Measurements from ENCODE around the gene SRSF1.
"Not testable (repeated sequence)": the region's sequence is repeated elsewhere in the genome, so short reads cannot be mapped to it uniquely, and the experiment has no call there.

The SRSF1 gene

DNA sequence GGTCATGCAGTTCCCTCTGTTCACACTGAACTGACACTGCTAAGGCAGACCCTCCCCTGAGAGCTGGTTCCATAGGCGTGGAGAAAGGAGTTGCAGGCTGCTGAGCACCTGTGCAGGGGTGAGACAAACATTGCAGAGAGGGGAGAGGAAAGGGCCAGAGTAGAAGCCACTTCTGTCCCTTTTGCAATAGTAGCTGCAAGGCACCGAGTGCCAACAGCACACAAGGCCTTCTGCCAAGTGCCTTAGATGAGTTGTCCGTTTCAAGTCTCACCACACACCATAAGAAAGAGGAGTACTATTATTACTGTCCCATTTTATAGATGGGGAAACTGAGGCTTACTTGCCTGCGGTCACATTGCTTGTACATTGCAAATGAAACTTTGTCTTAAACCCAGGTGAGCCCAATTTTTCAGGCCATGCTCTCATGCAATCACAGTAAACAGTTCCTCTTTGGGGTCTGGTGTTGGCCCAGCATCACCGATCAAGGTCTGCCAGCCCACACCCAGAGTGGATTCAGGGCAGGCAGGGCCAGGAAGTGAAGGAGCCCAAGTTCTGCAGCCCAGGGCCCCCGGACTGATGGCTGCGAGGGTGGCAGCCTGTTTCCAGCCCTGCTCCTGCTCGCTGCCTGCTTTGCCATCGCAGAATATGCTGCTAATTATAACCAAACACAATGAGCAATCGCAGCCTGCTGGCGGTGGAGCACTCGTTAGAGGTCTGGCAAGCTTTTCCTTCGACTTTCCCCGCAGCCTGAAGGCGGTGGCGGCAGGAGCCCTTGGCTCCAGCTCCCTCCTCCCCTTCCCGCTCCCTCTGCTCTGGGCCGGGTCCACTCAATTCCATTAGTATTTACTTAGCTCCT is 39.4 kb upstream of the SRSF1 start:
- H3K4me1 ChIP-seq (ENCODE audit: insufficient read depth, low read length, poor library complexity, severe bottlenecking), result no peaks in the 10 kb centered on the region
- H3K9me2 ChIP-seq (replicated peaks; ENCODE audit: low read depth, low read length), result no peaks in the 10 kb centered on the region
- no peaks in the 10 kb centered on the region for H3K79me2 ChIP-seq (ENCODE audit: insufficient read depth, low read length)
- H3K27me3 ChIP-seq (ENCODE audit: insufficient read depth, low read length, poor library complexity, severe bottlenecking), result peaks cover 3% of the 10 kb centered on the region
- no peak overlapping the region for H3K9ac ChIP-seq (ENCODE audit: low read depth, low read length, poor library complexity, severe bottlenecking)
- H3K36me3 ChIP-seq (ENCODE audit: insufficient read depth, low read length), result no peaks in the 10 kb centered on the region
- no peaks in the 10 kb centered on the region for H3F3A ChIP-seq (ENCODE audit: low read depth)
- no peak overlapping the region for H2AFZ ChIP-seq (ENCODE audit: low read length)
- TF ChIP-seq EZH2phosphoT487 (IDR thresholded peaks at IDR 0.05; ENCODE audit: borderline replicate concordance), result no peak
- TF ChIP-seq, protein P1, sequence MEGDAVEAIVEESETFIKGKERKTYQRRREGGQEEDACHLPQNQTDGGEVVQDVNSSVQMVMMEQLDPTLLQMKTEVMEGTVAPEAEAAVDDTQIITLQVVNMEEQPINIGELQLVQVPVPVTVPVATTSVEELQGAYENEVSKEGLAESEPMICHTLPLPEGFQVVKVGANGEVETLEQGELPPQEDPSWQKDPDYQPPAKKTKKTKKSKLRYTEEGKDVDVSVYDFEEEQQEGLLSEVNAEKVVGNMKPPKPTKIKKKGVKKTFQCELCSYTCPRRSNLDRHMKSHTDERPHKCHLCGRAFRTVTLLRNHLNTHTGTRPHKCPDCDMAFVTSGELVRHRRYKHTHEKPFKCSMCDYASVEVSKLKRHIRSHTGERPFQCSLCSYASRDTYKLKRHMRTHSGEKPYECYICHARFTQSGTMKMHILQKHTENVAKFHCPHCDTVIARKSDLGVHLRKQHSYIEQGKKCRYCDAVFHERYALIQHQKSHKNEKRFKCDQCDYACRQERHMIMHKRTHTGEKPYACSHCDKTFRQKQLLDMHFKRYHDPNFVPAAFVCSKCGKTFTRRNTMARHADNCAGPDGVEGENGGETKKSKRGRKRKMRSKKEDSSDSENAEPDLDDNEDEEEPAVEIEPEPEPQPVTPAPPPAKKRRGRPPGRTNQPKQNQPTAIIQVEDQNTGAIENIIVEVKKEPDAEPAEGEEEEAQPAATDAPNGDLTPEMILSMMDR (conservative IDR thresholded peaks at IDR 0.05; ENCODE audit: low read length), result no peak
- H3K4me2 ChIP-seq (ENCODE audit: low read depth, low read length, poor library complexity, severe bottlenecking), result no peak overlapping the region
- no peak overlapping the region for H3K4me3 ChIP-seq (ENCODE audit: low read length, poor library complexity, severe bottlenecking)
- H4K20me1 ChIP-seq (ENCODE audit: insufficient read depth, low read length, poor library complexity, severe bottlenecking), result no peaks in the 10 kb centered on the region
- no peaks in the 10 kb centered on the region for H3K9me3 ChIP-seq (ENCODE audit: insufficient read depth, low read depth, low read length)

DNA sequence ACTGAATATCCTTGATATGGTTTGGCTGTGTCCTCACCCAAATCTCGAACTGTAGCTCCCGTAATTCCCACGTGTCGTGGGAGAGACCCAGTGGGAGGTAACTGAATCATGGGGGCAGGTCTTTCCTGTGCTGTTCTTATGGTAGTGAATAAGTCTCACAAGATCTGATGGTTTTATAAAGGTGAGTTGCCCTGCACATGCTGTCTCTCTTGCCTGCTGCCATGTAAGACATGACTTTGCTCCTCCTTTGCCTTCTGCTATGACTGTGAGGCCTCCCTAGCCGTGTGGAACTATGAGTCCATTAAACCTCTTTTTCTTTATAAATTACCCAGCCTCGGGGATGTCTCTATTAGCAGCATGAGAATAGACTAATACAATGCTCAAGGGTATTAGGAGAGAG is 37.2 kb upstream of the SRSF1 start:
- H3K4me3 ChIP-seq (ENCODE audit: low read length, poor library complexity, severe bottlenecking); H3K9me3 ChIP-seq (ENCODE audit: insufficient read depth, low read depth, low read length); H3K79me2 ChIP-seq (ENCODE audit: insufficient read depth, low read length); H3K9ac ChIP-seq (ENCODE audit: low read depth, low read length, poor library complexity, severe bottlenecking); H3K4me2 ChIP-seq (ENCODE audit: low read depth, low read length, poor library complexity, severe bottlenecking); H3K4me1 ChIP-seq (ENCODE audit: insufficient read depth, low read length, poor library complexity, severe bottlenecking); H4K20me1 ChIP-seq (ENCODE audit: insufficient read depth, low read length, poor library complexity, severe bottlenecking); H3F3A ChIP-seq (ENCODE audit: low read depth); H3K36me3 ChIP-seq (ENCODE audit: insufficient read depth, low read length); H3K9me2 ChIP-seq (replicated peaks; ENCODE audit: low read depth, low read length); H2AFZ ChIP-seq (ENCODE audit: low read length): not testable (repeated sequence)
- peaks cover 15% of the 10 kb centered on the region for H3K27me3 ChIP-seq (ENCODE audit: insufficient read depth, low read length, poor library complexity, severe bottlenecking)

DNA sequence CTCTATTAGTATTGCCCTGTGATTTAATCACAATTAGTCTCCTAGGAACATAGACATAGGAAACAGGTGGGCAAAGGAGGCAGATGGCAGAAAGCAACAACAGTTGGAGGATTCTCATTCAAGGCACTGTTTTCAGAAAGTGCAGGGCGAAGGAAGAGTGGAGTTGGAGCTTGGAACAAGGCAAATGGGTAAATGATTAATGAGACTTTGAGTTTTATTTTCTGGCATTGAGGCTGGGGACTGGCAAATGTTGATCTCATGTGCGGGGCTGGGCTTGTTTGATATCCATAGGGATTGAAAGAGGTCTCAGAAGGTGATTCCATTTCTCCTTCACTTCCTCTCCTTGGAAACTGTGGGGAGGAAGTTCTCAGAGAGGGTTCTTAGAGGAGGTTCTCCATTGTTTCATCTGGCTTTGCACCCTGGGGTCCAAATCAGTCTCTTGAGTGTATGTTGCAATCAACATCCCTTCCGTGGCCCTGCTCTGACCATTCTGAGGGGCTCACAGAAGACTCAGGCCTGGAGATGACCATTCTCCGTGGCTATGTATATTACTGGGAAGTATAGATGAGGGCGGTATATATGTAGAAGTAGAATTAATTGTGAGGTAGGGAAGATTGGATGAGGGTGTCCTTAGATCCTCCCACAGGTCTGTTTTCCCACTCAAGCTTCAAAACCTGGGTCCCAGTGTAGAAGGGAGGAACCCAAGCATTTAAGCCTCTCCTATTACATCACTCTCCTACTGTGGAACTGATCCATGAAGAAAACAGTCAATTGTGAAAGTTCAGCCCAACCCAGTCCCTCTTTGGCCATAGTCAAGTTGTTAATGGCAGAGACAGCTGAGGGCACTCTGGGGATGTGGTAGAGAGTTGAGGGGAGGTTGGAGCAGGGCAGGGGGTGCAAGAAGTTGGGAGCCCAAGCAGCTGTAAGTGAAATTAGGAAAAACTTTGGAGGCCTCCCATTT is 36.5 kb upstream of the SRSF1 start:
- Histone ChIP-seq H3K79me2 (ENCODE audit: insufficient read depth, low read length) (no peaks in the 10 kb centered on the region), H4K20me1 (ENCODE audit: insufficient read depth, low read length, poor library complexity, severe bottlenecking) (no peaks in the 10 kb centered on the region), H3K4me2 (ENCODE audit: low read depth, low read length, poor library complexity, severe bottlenecking) (no peak overlapping the region), H3K4me3 (ENCODE audit: low read length, poor library complexity, severe bottlenecking) (no peak overlapping the region), H3K9me3 (ENCODE audit: insufficient read depth, low read depth, low read length) (no peaks in the 10 kb centered on the region), H3K9me2 (replicated peaks; ENCODE audit: low read depth, low read length) (no peaks in the 10 kb centered on the region), H2AFZ (ENCODE audit: low read length) (no peak overlapping the region), H3K4me1 (ENCODE audit: insufficient read depth, low read length, poor library complexity, severe bottlenecking) (no peaks in the 10 kb centered on the region), H3K27me3 (ENCODE audit: insufficient read depth, low read length, poor library complexity, severe bottlenecking) (peaks cover 22% of the 10 kb centered on the region), H3F3A (ENCODE audit: low read depth) (no peaks in the 10 kb centered on the region), H3K36me3 (ENCODE audit: insufficient read depth, low read length) (no peaks in the 10 kb centered on the region), H3K9ac (ENCODE audit: low read depth, low read length, poor library complexity, severe bottlenecking) (no peak overlapping the region)
- no peak for TF ChIP-seq EZH2phosphoT487 (IDR thresholded peaks at IDR 0.05; ENCODE audit: borderline replicate concordance)
- TF ChIP-seq, protein P1 (conservative IDR thresholded peaks at IDR 0.05; ENCODE audit: low read length), result no peak
